GM12878 (cell line): ENCODE measurements around the gene ARL9. TPM values are rescaled to one million over a fixed set of nuclear protein-coding genes. Genes with fewer than 3 reads are reported as not detected.

Experiments
- ATAC-seq: fragments of 200-7000 bp; cut with Tn5 transposase; 3 replicates; pipeline ENCODE4 v1.9.1; 2020; ENCODE audit warnings: mild to moderate bottlenecking, moderate library complexity
- BruUV-seq: library from RNA; stranded (reverse); fragments of 400-500 nt; replicated peaks from 2 replicates; lab custom pipeline; 2021; lab: Mats Ljungman, UMichigan
- CTCF ChIA-PET: fragments of 300-600 bp; sonication (Branson Sonifier 250); formaldehyde crosslinking; extraction: SDS; loops from one replicate; lab custom pipeline; 2021; ENCODE audit warnings: inconsistent platforms; lab: Yijun Ruan, JAX
- POLR2A ChIA-PET: fragments of 350-600 bp; formaldehyde crosslinking; extraction: SDS; loops from one replicate; lab custom pipeline; 2021; ENCODE audit warnings: inconsistent platforms; lab: Charles Lee
- RAD21 ChIA-PET: fragments of 300-600 bp; sonication (Branson Sonifier 250); formaldehyde crosslinking; loops from one replicate; lab custom pipeline; 2023; ENCODE audit warnings: antibody characterized with exemption; ENCODE audit not compliant: unreplicated experiment; lab: Charles Lee
- SMC1A ChIA-PET: fragments of 300-600 bp; sonication (Branson Sonifier 250); formaldehyde crosslinking; loops from one replicate; lab custom pipeline; 2023; ENCODE audit not compliant: unreplicated experiment, uncharacterized antibody; lab: Charles Lee
- DNase-seq: peaks from one replicate; pipeline ENCODE4 v3.0.0-alpha.2; 2011; ENCODE audit warnings: low read depth, low spot score
- FAIRE-seq: peaks from 3 replicates; lab custom pipeline; 2011; peaks lifted over from hg19 to GRCh38; lab: Jason Lieb, UNC
- H2AFZ ChIP-seq: 2 replicates; pipeline ENCODE4 v1.6.0; 2011; ENCODE audit warnings: low read depth, low read length, control low read depth; ENCODE audit not compliant: control insufficient read depth
- H3K27ac ChIP-seq: 2 replicates; pipeline ENCODE4 v1.5.1; 2011; ENCODE audit warnings: control low read depth; ENCODE audit not compliant: control insufficient read depth, insufficient read depth
- H3K27me3 ChIP-seq, 2 experiments: replicated peaks in 1 of 2; 2 replicates each; pipeline versions ENCODE4 v1.6.0 to v1.6.1; 2011; ENCODE audit warnings: low read length in 1 of 2; ENCODE audit not compliant: control insufficient read depth in 2 of 2, insufficient read depth in 2 of 2
- H3K36me3 ChIP-seq, 2 experiments: 2 replicates each; pipeline ENCODE4 v1.5.1; 2011; ENCODE audit warnings: low read length in 1 of 2; ENCODE audit not compliant: control insufficient read depth in 2 of 2, insufficient read depth in 2 of 2
- H3K4me1 ChIP-seq: 2 replicates; pipeline ENCODE4 v1.6.1; 2011; ENCODE audit warnings: mild to moderate bottlenecking, low read length, moderate library complexity, mixed read lengths; ENCODE audit not compliant: control insufficient read depth, insufficient read depth
- H3K4me2 ChIP-seq: 2 replicates; pipeline ENCODE4 v1.6.0; 2011; ENCODE audit warnings: control low read depth; ENCODE audit not compliant: control insufficient read depth, insufficient read depth
- H3K4me3 ChIP-seq: fragments of 200-600 bp; sonication (generic); 2 replicates; pipeline ENCODE4 v1.5.1; 2016
- H3K79me2 ChIP-seq: 2 replicates; pipeline ENCODE4 v1.6.0; 2011; ENCODE audit warnings: low read length; ENCODE audit not compliant: control insufficient read depth, insufficient read depth
- H3K9ac ChIP-seq: 2 replicates; pipeline ENCODE4 v1.8.0; 2011; ENCODE audit warnings: low read length, control low read depth, mixed read lengths; ENCODE audit not compliant: control insufficient read depth, insufficient read depth
- H3K9me3 ChIP-seq: replicated peaks from 3 replicates; pipeline ENCODE4 v1.5.1; 2011; ENCODE audit warnings: mild to moderate bottlenecking, low read length; ENCODE audit not compliant: control insufficient read depth, insufficient read depth
- H4K20me1 ChIP-seq: 2 replicates; pipeline ENCODE4 v1.6.0; 2011; ENCODE audit not compliant: control insufficient read depth, insufficient read depth
- ELK1 ChIP-seq: IDR thresholded peaks from 2 replicates; pipeline ENCODE4 v1.6.1; 2012; ENCODE audit warnings: low read depth, low read length, improper control_type of control experiment
- HDAC2 ChIP-seq: fragments of 200-600 bp; sonication (generic); IDR thresholded peaks from 2 replicates; pipeline ENCODE4 v1.6.1; 2017
- IRF3 ChIP-seq: fragments of 450-650 bp; IDR thresholded peaks from 2 replicates; pipeline ENCODE4 v1.6.1; 2014; ENCODE audit warnings: mild to moderate bottlenecking
- IRF4 ChIP-seq: IDR thresholded peaks from 2 replicates; pipeline ENCODE4 v1.6.1; 2011; ENCODE audit warnings: low read depth, low read length
- MYB ChIP-seq: fragments of 150-350 bp; IDR thresholded peaks from 2 replicates; pipeline ENCODE4 v1.6.1; 2014; ENCODE audit warnings: mild to moderate bottlenecking, low read depth, low read length, borderline replicate concordance
- NFYB ChIP-seq: IDR thresholded peaks from 2 replicates; pipeline ENCODE4 v1.6.1; 2011; ENCODE audit warnings: low read depth, mild to moderate bottlenecking, low read length, improper control_type of control experiment, moderate library complexity; ENCODE audit not compliant: insufficient read depth
- POLR2AphosphoS2 ChIP-seq: IDR thresholded peaks from 2 replicates; pipeline ENCODE4 v1.6.1; 2011; ENCODE audit warnings: low read depth, mild to moderate bottlenecking, low read length, improper control_type of control experiment, moderate library complexity
- SUPT20H ChIP-seq: IDR thresholded peaks from 2 replicates; pipeline ENCODE4 v1.6.1; 2011; ENCODE audit warnings: low read depth, mild to moderate bottlenecking, low read length, moderate library complexity, borderline replicate concordance; ENCODE audit not compliant: control insufficient read depth
- WGBS: methylation state at CpG from one replicate; pipeline ENCODE4 v1.1.6; 2016; ENCODE audit warnings: low lambda C conversion rate; ENCODE audit not compliant: insufficient replicate concordance, insufficient coverage; ENCODE audit errors: missing lambda C conversion rate; 5-methylcytosine and 5-hydroxymethylcytosine counted together
- in situ Hi-C: fragments of 300-500 bp; cut with MboI; formaldehyde crosslinking; loops from 9 replicates; pipeline ENCODE4 v1.14.3; 2018; ENCODE audit warnings: mixed read lengths
- intact Hi-C: fragments of 100-400 bp; cut with micrococcal nuclease; formaldehyde crosslinking; loops from one replicate; pipeline ENCODE4 v1.14.2; 2022; ENCODE audit not compliant: unreplicated experiment
- polyA plus RNA-seq, 11 experiments: library from polyadenylated mRNA; depleted of rRNA in 4 of 11; unstranded in 6 of 11; stranded (reverse) in 5 of 11; fragments of >200 nt; fragmentation: Nextera tagmentation in 4 of 11; fragmentation: Illumina TruSeq in 1 of 11; extraction: Ambion mirVana in 4 of 11; extraction: Trizol in 1 of 11; gene quantifications; 1 replicate in 1 of 11; 2 replicates in 10 of 11; pipeline versions ENCODE4 v1.2.1 to v1.2.3, GENCODE V29; 2011 to 2016; ENCODE audit warnings: inconsistent platforms in 2 of 11, missing spikeins in 2 of 11, low read depth in 1 of 11
- total RNA-seq, 4 experiments: library from RNA; depleted of rRNA in 3 of 4; stranded (reverse); fragments of >200 nt in 3 of 4; fragmentation: Illumina TruSeq in 1 of 4; extraction: Trizol in 1 of 4; gene quantifications; 2 replicates each; pipeline versions ENCODE4 v1.2.1 to v1.2.3, GENCODE V29; 2013 to 2021

The ARL9 gene
- total and polyA plus RNA-seq, 10 of the 15 experiments (the other 5 are each of a cell fraction or from before 2014, with no cell fraction given), result not detected

- Histone ChIP-seq H3K79me2 (no peaks in the 10 kb centered on the region), H2AFZ (peak overlapping the region; percentile 59), H4K20me1 (no peaks in the 10 kb centered on the region), H3K4me1 (no peaks in the 10 kb centered on the region), H3K27ac (no peak overlapping the region), H3K4me3 (peak overlapping the region; percentile 67; the same call in 1 of the 2 replicates), H3K27me3 (peaks cover 2 to 14% of the 10 kb centered on the region in 2 experiments), H3K9me3 (no peaks in the 10 kb centered on the region; the same call in 2 of the 3 replicates), H3K9ac (no peak overlapping the region), H3K36me3 (no peaks in the 10 kb centered on the region), H3K4me2 (peak overlapping the region; percentile 94)
- DNase-seq, result no peak
- ChIA-PET POLR2A (no interaction called here), CTCF (no interaction called here), RAD21 (no interaction called here), SMC1A (interaction anchor here (0.6 kb wide), 1 partner anchor 25 kb away, joined by 3 read pairs; no protein-coding TSS in a partner anchor)
- TF ChIP-seq NFYB (no peak), IRF3 (no peak), HDAC2 (no peak), MYB (no peak), POLR2AphosphoS2 (no peak), ELK1 (no peak), IRF4 (no peak), SUPT20H (no peak)
- intact Hi-C loops, result no loop called here
- BruUV-seq, result no TSS peak
- WGBS, result 15% methylated on average over 47 of the region's 68 CpGs
- in situ Hi-C loops, result no loop called here
- FAIRE-seq, result no peak
- ATAC-seq, result peak; percentile 96
Measured at GRCh38 chr4:56530269-56531148, 24.9 kb downstream of the ARL9 start.
